ENCODE data around the gene STPG3.

Gene STPG3

DNA sequence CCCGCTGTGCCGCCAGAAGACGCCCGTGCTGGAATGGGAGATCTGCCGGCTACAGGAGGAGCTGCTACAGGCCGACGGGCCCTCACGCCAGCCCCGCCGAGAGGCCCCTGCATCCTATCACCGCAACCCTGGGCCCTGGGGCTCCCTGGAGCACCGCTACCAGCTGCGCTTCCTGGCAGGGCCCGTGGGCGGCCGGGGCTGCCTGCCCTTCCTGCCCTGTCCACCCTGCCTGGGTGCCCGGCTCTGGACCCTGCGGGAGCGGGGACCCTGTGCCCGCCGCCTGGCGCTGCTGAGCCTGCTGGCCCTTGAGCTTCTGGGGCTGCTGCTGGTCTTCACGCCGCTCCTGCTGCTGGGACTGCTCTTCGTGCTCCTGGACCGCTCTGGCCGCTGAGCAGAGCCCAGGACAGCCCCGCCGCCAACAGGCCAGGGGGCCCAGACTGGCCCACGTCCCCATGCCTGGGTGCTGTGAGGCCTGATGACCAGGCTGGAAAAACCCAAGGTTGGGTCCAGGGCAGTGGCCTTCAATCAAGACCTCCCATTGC is 32.8 kb upstream of the STPG3 start:
- H3K4me3 ChIP-seq (ENCODE audit: low read length): no peak overlapping the region
- H3K79me2 ChIP-seq (ENCODE audit: low read length): no peaks in the 10 kb centered on the region
- no peak overlapping the region for H2AFZ ChIP-seq (ENCODE audit: low read length)
- no peak overlapping the region for H3K9ac ChIP-seq (ENCODE audit: low read length)
- no peaks in the 10 kb centered on the region for H3K36me3 ChIP-seq (replicated peaks; ENCODE audit: insufficient read depth, low read length)
- no peak overlapping the region for H3K4me2 ChIP-seq (ENCODE audit: low read depth, low read length)
- TF ChIP-seq, protein P1, sequence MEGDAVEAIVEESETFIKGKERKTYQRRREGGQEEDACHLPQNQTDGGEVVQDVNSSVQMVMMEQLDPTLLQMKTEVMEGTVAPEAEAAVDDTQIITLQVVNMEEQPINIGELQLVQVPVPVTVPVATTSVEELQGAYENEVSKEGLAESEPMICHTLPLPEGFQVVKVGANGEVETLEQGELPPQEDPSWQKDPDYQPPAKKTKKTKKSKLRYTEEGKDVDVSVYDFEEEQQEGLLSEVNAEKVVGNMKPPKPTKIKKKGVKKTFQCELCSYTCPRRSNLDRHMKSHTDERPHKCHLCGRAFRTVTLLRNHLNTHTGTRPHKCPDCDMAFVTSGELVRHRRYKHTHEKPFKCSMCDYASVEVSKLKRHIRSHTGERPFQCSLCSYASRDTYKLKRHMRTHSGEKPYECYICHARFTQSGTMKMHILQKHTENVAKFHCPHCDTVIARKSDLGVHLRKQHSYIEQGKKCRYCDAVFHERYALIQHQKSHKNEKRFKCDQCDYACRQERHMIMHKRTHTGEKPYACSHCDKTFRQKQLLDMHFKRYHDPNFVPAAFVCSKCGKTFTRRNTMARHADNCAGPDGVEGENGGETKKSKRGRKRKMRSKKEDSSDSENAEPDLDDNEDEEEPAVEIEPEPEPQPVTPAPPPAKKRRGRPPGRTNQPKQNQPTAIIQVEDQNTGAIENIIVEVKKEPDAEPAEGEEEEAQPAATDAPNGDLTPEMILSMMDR (IDR thresholded peaks at IDR 0.05; ENCODE audit: low read length): no peak
- TF ChIP-seq EZH2 (optimal IDR thresholded peaks at IDR 0.05; ENCODE audit: low read depth, low read length) (no peak), EZH2phosphoT487 (IDR thresholded peaks at IDR 0.05; ENCODE audit: low read length) (no peak)
- H3K9me3 ChIP-seq (replicated peaks; ENCODE audit: insufficient read depth, low read length): no peaks in the 10 kb centered on the region
- no peaks in the 10 kb centered on the region for H4K20me1 ChIP-seq (ENCODE audit: insufficient read depth, low read length)
- H3K27me3 ChIP-seq (replicated peaks; ENCODE audit: insufficient read depth, low read length): no peaks in the 10 kb centered on the region
- no peaks in the 10 kb centered on the region for H3K9me2 ChIP-seq (replicated peaks; ENCODE audit: insufficient read depth, low read length)
- no peaks in the 10 kb centered on the region for H3K4me1 ChIP-seq (ENCODE audit: low read length)
- no peak for DNase-seq
- no peaks in the 10 kb centered on the region; the same call in 1 of the 2 replicates for H3F3A ChIP-seq (ENCODE audit: insufficient read depth, low read length)
- H3K27ac ChIP-seq (ENCODE audit: low read length): no peak overlapping the region

DNA sequence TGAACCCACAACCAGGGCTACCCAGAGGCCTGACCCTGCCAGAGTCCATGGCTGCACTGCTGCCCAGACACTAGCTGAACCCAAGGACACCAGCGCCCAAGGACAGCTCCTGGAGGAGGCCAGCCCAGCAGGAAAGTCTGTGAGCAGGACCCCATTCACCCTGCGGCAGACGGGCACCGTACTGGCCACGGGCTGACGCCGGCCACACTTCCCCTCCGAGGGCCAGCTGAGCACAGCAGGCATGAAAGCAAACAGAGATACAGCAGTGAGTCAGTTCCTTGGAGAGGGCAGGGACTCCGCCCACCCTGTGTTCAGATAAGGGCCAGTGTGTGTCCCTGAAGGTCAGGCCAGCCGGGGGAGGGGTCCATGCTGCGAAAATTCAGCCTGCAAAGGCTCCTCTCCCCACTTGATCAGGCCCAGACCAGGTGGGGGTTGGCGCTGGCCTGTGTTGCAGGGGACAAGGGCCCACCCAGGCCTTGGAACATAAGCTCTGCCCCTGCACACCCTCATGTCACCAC is 32.3 kb upstream of the STPG3 start:
- Histone ChIP-seq H3K4me2 (ENCODE audit: low read depth, low read length) (no peak overlapping the region), H3K4me3 (ENCODE audit: low read length) (no peak overlapping the region), H3K9me2 (replicated peaks; ENCODE audit: insufficient read depth, low read length) (no peaks in the 10 kb centered on the region), H3F3A (ENCODE audit: insufficient read depth, low read length) (no peaks in the 10 kb centered on the region; the same call in 1 of the 2 replicates), H2AFZ (ENCODE audit: low read length) (no peak overlapping the region), H3K9ac (ENCODE audit: low read length) (no peak overlapping the region), H4K20me1 (ENCODE audit: insufficient read depth, low read length) (no peaks in the 10 kb centered on the region), H3K27me3 (replicated peaks; ENCODE audit: insufficient read depth, low read length) (no peaks in the 10 kb centered on the region), H3K36me3 (replicated peaks; ENCODE audit: insufficient read depth, low read length) (no peaks in the 10 kb centered on the region), H3K4me1 (ENCODE audit: low read length) (no peaks in the 10 kb centered on the region), H3K27ac (ENCODE audit: low read length) (no peak overlapping the region), H3K79me2 (ENCODE audit: low read length) (no peaks in the 10 kb centered on the region), H3K9me3 (replicated peaks; ENCODE audit: insufficient read depth, low read length) (no peaks in the 10 kb centered on the region)
- TF ChIP-seq EZH2phosphoT487 (IDR thresholded peaks at IDR 0.05; ENCODE audit: low read length) (no peak), EZH2 (optimal IDR thresholded peaks at IDR 0.05; ENCODE audit: low read depth, low read length) (no peak)
- TF ChIP-seq, protein P1 (IDR thresholded peaks at IDR 0.05; ENCODE audit: low read length): no peak
- DNase-seq: no peak

DNA sequence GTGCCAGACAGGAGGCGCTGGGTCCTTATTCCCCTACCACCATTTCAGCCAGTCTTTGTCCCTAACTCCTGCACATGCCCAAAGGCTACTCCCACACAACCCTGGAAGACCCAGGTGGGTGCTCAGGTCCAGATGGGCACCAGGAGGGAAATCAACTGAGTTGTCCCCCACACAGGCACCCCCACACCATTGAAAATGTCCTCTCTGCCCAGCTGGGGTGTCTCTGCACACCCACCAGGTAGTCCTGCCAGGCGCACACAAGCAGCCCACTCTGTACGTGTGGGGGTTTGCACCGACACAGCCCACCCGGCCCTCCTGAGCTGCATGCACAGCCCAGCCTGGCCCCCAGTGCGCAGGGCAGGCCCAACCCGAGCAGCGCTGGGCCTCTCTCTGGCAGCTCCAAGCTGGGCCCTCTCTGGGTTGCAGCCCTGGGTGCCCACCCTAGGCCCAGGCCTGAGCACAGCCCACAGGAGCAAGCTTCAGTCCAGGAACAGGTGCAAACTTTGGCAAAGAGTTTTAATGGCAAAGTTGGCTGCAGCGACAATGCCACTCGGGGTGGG is 31.2 kb upstream of the STPG3 start:
- DNase-seq: no peak
- Histone ChIP-seq H4K20me1 (ENCODE audit: insufficient read depth, low read length) (no peaks in the 10 kb centered on the region), H3K4me2 (ENCODE audit: low read depth, low read length) (no peak overlapping the region), H3K9me2 (replicated peaks; ENCODE audit: insufficient read depth, low read length) (no peaks in the 10 kb centered on the region), H3K79me2 (ENCODE audit: low read length) (no peaks in the 10 kb centered on the region), H3K9ac (ENCODE audit: low read length) (no peak overlapping the region), H3K4me3 (ENCODE audit: low read length) (no peak overlapping the region), H3K27me3 (replicated peaks; ENCODE audit: insufficient read depth, low read length) (no peaks in the 10 kb centered on the region), H2AFZ (ENCODE audit: low read length) (no peak overlapping the region), H3F3A (ENCODE audit: insufficient read depth, low read length) (no peaks in the 10 kb centered on the region; the same call in 1 of the 2 replicates), H3K4me1 (ENCODE audit: low read length) (peaks cover 7% of the 10 kb centered on the region; the same call in 1 of the 2 replicates), H3K27ac (ENCODE audit: low read length) (no peak overlapping the region), H3K9me3 (replicated peaks; ENCODE audit: insufficient read depth, low read length) (no peaks in the 10 kb centered on the region), H3K36me3 (replicated peaks; ENCODE audit: insufficient read depth, low read length) (no peaks in the 10 kb centered on the region)
- no peak for TF ChIP-seq EZH2 (optimal IDR thresholded peaks at IDR 0.05; ENCODE audit: low read depth, low read length)
- TF ChIP-seq, protein P1 (IDR thresholded peaks at IDR 0.05; ENCODE audit: low read length): no peak
- no peak for TF ChIP-seq EZH2phosphoT487 (IDR thresholded peaks at IDR 0.05; ENCODE audit: low read length)

All from MM.1S (cell line).